Upper lobe of right lung (tissue), 1 donor: Measurements from ENCODE around the gene FBLN1. TPM values are rescaled to one million over a fixed set of nuclear protein-coding genes. Genes with fewer than 3 reads are reported as not detected.

Source experiments
- ATAC-seq: fragments of 200-7000 bp; cut with Tn5 transposase; one replicate; pipeline ENCODE4 v1.9.1; 2020; ENCODE audit warnings: mild to moderate bottlenecking, moderate library complexity
- DNase-seq: peaks from one replicate; pipeline ENCODE4 v3.0.0-alpha.2; 2020
- H3K27ac ChIP-seq: fragments of 200-600 bp; one replicate; pipeline ENCODE4 v1.8.0; 2022
- H3K27me3 ChIP-seq: fragments of 200-600 bp; one replicate; pipeline ENCODE4 v1.8.0; 2022; ENCODE audit warnings: mild to moderate bottlenecking
- H3K36me3 ChIP-seq: fragments of 200-600 bp; one replicate; pipeline ENCODE4 v1.8.0; 2022
- H3K4me1 ChIP-seq: fragments of 200-600 bp; one replicate; pipeline ENCODE4 v1.8.0; 2022
- H3K4me3 ChIP-seq: fragments of 200-600 bp; one replicate; pipeline ENCODE4 v1.8.0; 2022; ENCODE audit warnings: mild to moderate bottlenecking
- H3K9me3 ChIP-seq: fragments of 200-600 bp; one replicate; pipeline ENCODE4 v1.8.0; 2022
- CTCF ChIP-seq: fragments of 200-600 bp; IDR thresholded peaks from one replicate; pipeline ENCODE4 v1.8.0; 2022; ENCODE audit warnings: antibody characterized with exemption
- intact Hi-C: fragments of 100-400 bp; cut with DNase I; formaldehyde crosslinking; loops from one replicate; pipeline ENCODE4 v1.11.0; 2022
- total RNA-seq: library from RNA; stranded (reverse); fragmentation: NEBNext Ultra II Directional; extraction: Animal tissue kit (Norgen Biotek cat#: 25700); gene quantifications from one replicate; pipeline ENCODE4 v1.2.1, GENCODE V29; 2021
- donor health status: DM: no; HTN: yes; CAD: no; lungs with severe emphysema.

The FBLN1 gene
- total RNA-seq, 1 donor from 2014 or later = 272 TPM

- Histone ChIP-seq H3K27ac (peak overlapping the region; percentile 6), H3K4me3 (no peak overlapping the region), H3K27me3 (peaks cover 47% of the 10 kb centered on the region), H3K36me3 (no peaks in the 10 kb centered on the region), H3K4me1 (no peaks in the 10 kb centered on the region), H3K9me3 (no peaks in the 10 kb centered on the region)
- no peak for DNase-seq
- no peak for ATAC-seq
- intact Hi-C loops = no loop called here
- no peak for TF ChIP-seq CTCF
Observed at GRCh38 chr22:45506816-45507360, 4.2 kb downstream of the FBLN1 start.

GRCh38 chr22:45507798-45508197 is 5.1 kb downstream of the FBLN1 start:
- no peak overlapping the region for H3K4me3 ChIP-seq
- no peaks in the 10 kb centered on the region for H3K9me3 ChIP-seq
- no peak overlapping the region for H3K27ac ChIP-seq
- ATAC-seq (no peak), DNase-seq (no peak)
- no peaks in the 10 kb centered on the region for H3K36me3 ChIP-seq
- peaks cover 3% of the 10 kb centered on the region for H3K4me1 ChIP-seq
- intact Hi-C loops = no loop called here
- no peak for TF ChIP-seq CTCF
- peaks cover 40% of the 10 kb centered on the region for H3K27me3 ChIP-seq

- H3K4me1 ChIP-seq = peaks cover 5% of the 10 kb centered on the region
- H3K4me3 ChIP-seq = no peak overlapping the region
- H3K9me3 ChIP-seq = no peaks in the 10 kb centered on the region
- H3K27ac ChIP-seq = no peak overlapping the region
- intact Hi-C loops = no loop called here
- no peak for DNase-seq
- no peaks in the 10 kb centered on the region for H3K36me3 ChIP-seq
- no peak for TF ChIP-seq CTCF
- ATAC-seq = no peak
- peaks cover 32% of the 10 kb centered on the region for H3K27me3 ChIP-seq
Observed at GRCh38 chr22:45508814-45509213, 6.1 kb downstream of the FBLN1 start.

GRCh38 chr22:45510376-45511232 is 7.9 kb downstream of the FBLN1 start:
- Histone ChIP-seq H3K4me3 (no peak overlapping the region), H3K4me1 (peaks cover 5% of the 10 kb centered on the region), H3K27ac (no peak overlapping the region), H3K27me3 (peaks cover 20% of the 10 kb centered on the region), H3K36me3 (no peaks in the 10 kb centered on the region), H3K9me3 (no peaks in the 10 kb centered on the region)
- TF ChIP-seq CTCF = no peak
- intact Hi-C loops = no loop called here
- DNase-seq = no peak
- no peak for ATAC-seq

- ATAC-seq (peak; percentile 38), DNase-seq (no peak)
- no peak for TF ChIP-seq CTCF
Observed at GRCh38 chr22:45511847-45512261, 9.2 kb downstream of the FBLN1 start.

More at GRCh38 chr22:45511847-45512261, 9.2 kb downstream of the FBLN1 start:
- intact Hi-C loops = no loop called here
- Histone ChIP-seq H3K36me3 (no peaks in the 10 kb centered on the region), H3K4me1 (peaks cover 16% of the 10 kb centered on the region), H3K9me3 (no peaks in the 10 kb centered on the region), H3K27ac (peak overlapping the region; percentile 65), H3K27me3 (peaks cover 9% of the 10 kb centered on the region), H3K4me3 (no peak overlapping the region)
